GM18858 (cell line): ENCODE measurements around the gene DPP10.
"Not testable (repeated sequence)": the region's sequence is repeated elsewhere in the genome, so short reads cannot be mapped to it uniquely, and the experiment has no call there.

ENCODE experiments used
- ATAC-seq: cut with Tn5 transposase; IDR thresholded peaks from one replicate; pipeline ENCODE4 v1.9.1; 2021; ENCODE audit not compliant: unreplicated experiment

DPP10 gene

DNA sequence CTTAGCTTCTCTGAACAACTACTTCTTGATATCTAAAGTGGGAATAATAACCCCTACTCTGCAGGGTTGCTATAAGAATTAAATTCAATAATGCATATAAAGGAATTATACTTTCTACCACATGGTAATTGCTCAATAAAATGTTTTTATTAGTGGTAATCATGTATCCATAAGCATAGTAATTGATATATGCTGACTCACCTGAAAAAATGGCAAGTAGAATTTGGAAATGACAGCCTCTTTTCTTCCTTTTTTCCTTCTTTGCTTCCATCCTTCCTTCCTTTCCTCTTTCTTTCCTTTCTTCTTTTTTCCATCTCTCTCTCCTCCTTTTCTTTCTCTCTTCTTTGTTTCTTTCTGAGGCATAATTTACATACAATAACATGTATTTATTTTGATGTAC is 65.3 kb downstream of the DPP10 start:
- no peak for ATAC-seq

- ATAC-seq, result no peak
These were observed 73.4 kb downstream of the DPP10 start for GRCh38 chr2:114515882-114516281.

GRCh38 chr2:114517580-114517979 is 75.1 kb downstream of the DPP10 start:
- no peak for ATAC-seq

GRCh38 chr2:114518738-114519137 is 76.3 kb downstream of the DPP10 start:
- ATAC-seq, result no peak

- ATAC-seq, result not testable (repeated sequence)
These were observed 80.2 kb downstream of the DPP10 start for GRCh38 chr2:114522612-114523011.

- no peak for ATAC-seq
These were observed 83.5 kb downstream of the DPP10 start for GRCh38 chr2:114525955-114526354.

DNA sequence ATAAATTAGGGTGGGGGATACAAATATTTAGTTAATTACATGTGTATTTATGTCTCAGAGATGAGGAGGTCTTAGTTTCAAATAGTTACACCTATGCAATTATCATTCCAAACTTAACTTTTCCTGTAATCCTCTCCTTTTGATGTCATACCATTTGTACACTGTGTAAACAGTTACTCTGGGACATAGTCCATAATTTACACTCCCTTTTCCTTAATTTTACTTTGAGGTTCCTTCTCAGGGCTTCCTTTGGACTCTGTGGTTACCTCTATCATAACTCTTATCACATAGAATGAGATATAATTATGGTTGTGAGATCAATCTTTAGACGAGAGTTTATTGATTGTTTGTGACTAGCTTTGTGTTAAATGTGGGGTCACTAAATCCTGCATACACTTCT is 84.4 kb downstream of the DPP10 start:
- no peak for ATAC-seq

GRCh38 chr2:114527330-114527983 is 85.0 kb downstream of the DPP10 start:
- ATAC-seq, result no peak

GRCh38 chr2:114534116-114535084 is 92.0 kb downstream of the DPP10 start:
- no peak for ATAC-seq

DNA sequence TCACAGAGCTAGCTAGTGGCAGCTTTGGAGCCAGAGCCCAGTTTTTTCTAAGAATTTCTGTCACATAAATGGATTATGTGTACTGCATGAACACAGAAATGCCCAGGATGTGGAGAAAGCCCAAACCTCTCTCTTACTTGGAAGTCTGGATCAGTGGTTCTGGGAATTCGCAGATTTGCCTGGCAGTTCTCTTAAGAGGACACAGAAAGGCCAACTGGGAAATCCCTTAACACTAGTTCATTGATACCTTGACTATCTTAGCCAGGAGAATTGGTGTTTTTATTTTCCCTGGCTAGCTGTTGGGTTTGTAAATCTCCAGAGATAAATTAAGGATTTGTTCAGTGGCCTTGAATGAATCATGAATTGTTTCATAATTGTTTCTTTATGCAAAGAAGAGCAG is 95.3 kb downstream of the DPP10 start:
- no peak for ATAC-seq

GRCh38 chr2:114542695-114543094 is 100.3 kb downstream of the DPP10 start:
- no peak for ATAC-seq

DNA sequence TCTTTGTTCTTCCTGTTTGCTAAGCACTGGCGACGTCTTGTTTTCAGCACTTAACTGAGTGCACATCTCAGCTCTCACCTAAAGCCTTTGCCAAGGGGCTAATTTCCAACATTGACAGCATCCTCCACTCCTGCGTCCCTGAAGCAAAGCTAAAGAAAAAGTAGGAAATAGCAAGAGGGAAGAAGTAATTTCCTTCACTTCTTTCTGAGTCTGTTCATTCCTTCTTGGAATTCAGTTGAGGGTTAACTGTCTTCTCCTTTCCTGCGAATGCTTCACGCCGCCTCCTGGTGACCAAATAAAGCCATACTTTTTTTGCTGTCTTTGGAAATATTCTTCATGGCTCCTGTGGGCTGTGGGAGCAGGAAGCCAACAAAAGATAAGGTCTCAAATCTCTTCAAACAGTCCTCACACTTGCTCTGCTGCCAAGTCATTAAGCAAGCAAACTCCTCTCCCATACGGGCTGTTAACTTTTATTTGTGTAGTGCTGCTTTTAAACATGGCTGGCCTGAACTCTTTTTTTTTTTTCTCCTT is 100.9 kb downstream of the DPP10 start:
- ATAC-seq, result no peak

DNA sequence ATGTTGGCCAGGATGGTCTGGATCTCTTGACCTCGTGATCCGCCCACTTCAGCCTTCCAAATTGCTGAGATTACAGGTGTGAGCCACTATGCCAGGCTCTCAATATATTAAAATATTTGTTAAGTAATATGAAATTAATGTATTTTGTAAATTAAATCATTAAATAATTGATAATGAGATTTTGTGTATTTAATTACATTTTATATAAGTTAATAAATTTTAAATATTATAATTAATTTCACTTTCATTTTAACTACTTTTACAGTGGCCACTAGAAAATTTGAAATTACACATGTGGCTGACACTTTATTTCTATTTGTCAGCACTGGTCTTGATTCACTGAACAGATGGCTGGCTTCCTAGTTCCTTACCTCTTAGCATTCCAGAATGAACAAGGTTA is 102.6 kb downstream of the DPP10 start:
- no peak for ATAC-seq

- no peak for ATAC-seq
These were observed 104.1 kb downstream of the DPP10 start for GRCh38 chr2:114546531-114546930.

DNA sequence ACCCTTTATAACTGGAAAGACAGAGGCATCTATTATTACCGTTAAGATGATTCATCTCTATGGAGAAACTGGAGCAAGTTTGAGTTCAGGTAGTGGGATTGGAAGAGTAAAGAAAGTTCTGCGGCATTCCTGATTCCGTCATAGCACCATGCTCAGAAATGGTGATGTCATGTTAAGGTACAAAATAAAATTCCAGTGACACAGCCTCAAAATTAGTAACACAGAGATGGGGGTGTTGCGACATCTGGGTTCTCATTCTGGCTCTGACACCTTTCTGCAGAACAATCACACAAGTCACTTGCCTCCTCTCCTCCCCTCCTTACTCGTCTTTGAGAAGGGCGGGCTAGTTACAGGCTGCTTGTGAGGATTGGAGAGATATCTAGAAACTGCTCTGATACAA is 105.7 kb downstream of the DPP10 start:
- ATAC-seq, result no peak

GRCh38 chr2:114550364-114550763 is 107.9 kb downstream of the DPP10 start:
- no peak for ATAC-seq

- ATAC-seq, result no peak
These were observed 108.7 kb downstream of the DPP10 start for GRCh38 chr2:114550895-114551793.

GRCh38 chr2:114553027-114553426 is 110.6 kb downstream of the DPP10 start:
- ATAC-seq, result no peak

- no peak for ATAC-seq
These were observed 126.7 kb downstream of the DPP10 start for GRCh38 chr2:114569166-114569565.

DNA sequence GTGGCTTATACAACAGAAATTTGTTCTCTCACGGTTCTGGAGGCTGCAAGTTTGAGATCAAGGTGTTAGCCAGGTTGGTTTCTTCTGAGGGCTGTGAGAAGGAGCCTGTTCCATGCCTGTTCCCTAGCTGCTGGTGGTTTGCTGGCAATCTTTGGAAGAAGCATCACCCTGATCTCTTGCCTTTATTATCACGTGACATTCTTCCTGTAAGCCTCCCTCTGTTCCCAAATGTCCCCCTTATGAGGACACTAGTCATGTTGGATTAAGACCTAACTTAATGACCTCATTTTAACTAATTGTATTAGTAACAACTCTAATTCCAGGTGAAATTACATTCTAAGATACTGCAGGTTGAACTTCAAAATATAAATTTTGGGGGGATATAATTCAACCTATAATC is 135.2 kb downstream of the DPP10 start:
- ATAC-seq, result no peak

- no peak for ATAC-seq
These were observed 137.1 kb downstream of the DPP10 start for GRCh38 chr2:114579542-114579941.
